ENCODE results near the gene TSHZ1.
"Not testable (repeated sequence)": the region's sequence is repeated elsewhere in the genome, so short reads cannot be mapped to it uniquely, and the experiment has no call there.

TSHZ1 gene

GRCh38 chr18:75322206-75322605 lies 111.6 kb downstream of the TSHZ1 start:
- DNase-seq (ENCODE audit: extremely low read depth, low read depth), result no peak
- TF ChIP-seq, protein P1, sequence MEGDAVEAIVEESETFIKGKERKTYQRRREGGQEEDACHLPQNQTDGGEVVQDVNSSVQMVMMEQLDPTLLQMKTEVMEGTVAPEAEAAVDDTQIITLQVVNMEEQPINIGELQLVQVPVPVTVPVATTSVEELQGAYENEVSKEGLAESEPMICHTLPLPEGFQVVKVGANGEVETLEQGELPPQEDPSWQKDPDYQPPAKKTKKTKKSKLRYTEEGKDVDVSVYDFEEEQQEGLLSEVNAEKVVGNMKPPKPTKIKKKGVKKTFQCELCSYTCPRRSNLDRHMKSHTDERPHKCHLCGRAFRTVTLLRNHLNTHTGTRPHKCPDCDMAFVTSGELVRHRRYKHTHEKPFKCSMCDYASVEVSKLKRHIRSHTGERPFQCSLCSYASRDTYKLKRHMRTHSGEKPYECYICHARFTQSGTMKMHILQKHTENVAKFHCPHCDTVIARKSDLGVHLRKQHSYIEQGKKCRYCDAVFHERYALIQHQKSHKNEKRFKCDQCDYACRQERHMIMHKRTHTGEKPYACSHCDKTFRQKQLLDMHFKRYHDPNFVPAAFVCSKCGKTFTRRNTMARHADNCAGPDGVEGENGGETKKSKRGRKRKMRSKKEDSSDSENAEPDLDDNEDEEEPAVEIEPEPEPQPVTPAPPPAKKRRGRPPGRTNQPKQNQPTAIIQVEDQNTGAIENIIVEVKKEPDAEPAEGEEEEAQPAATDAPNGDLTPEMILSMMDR (IDR thresholded peaks at IDR 0.05; ENCODE audit: low read depth, low read length), result no peak

- TF ChIP-seq, protein P1 (IDR thresholded peaks at IDR 0.05; ENCODE audit: low read depth, low read length), result no peak
Measured at GRCh38 chr18:75323821-75324585, 113.4 kb downstream of the TSHZ1 start.

GRCh38 chr18:75324686-75325257 lies 114.2 kb downstream of the TSHZ1 start:
- TF ChIP-seq, protein P1 (IDR thresholded peaks at IDR 0.05; ENCODE audit: low read depth, low read length), result no peak
- DNase-seq (ENCODE audit: extremely low read depth, low read depth), result no peak

More at GRCh38 chr18:75323821-75324585, 113.4 kb downstream of the TSHZ1 start:
- no peak for DNase-seq (ENCODE audit: extremely low read depth, low read depth)

- not testable (repeated sequence) for DNase-seq (ENCODE audit: extremely low read depth, low read depth)
Measured at GRCh38 chr18:75329753-75330152, 119.2 kb downstream of the TSHZ1 start.

GRCh38 chr18:75330308-75330707 lies 119.7 kb downstream of the TSHZ1 start:
- DNase-seq (ENCODE audit: extremely low read depth, low read depth), result no peak
- TF ChIP-seq, protein P1 (IDR thresholded peaks at IDR 0.05; ENCODE audit: low read depth, low read length), result no peak

GRCh38 chr18:75334869-75335268 lies 124.3 kb downstream of the TSHZ1 start:
- TF ChIP-seq, protein P1 (IDR thresholded peaks at IDR 0.05; ENCODE audit: low read depth, low read length), result no peak
- DNase-seq (ENCODE audit: extremely low read depth, low read depth), result no peak

DNA sequence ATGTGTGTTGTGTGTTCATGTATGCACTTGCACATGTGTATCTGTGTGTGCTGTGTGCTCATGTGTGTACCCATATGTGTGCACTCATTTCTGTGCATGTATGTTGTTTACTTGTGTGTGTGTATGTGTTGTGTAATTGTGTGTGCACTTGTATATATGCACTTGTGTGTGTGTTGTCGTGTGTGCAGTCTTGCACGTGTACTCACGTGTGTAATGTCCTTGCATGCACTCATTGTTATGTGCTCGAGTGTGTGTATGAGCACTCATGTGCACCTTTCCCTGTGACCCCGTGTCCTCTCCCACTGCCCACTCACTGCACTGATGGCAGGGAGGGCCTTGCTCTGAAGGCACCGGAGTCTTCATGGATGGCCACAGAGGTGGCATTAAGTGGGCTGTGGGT lies 124.9 kb downstream of the TSHZ1 start:
- TF ChIP-seq, protein P1 (IDR thresholded peaks at IDR 0.05; ENCODE audit: low read depth, low read length), result no peak
- no peak for DNase-seq (ENCODE audit: extremely low read depth, low read depth)
